Adrenal gland (tissue), 5 donors: ENCODE measurements around the gene PPP2R5E.

ENCODE experiments used
- CTCF ChIP-seq, 6 experiments: fragments of 450-650 bp in 4 of 6; fragments of 200-600 bp in 2 of 6; sonication (generic) in 1 of 6; IDR thresholded peaks; 1 replicate in 5 of 6; 2 replicates in 1 of 6; pipeline versions ENCODE4 v1.5.1 to v1.8.0; 2016 to 2021; ENCODE audit warnings: antibody characterized with exemption in 6 of 6, mild to moderate bottlenecking in 2 of 6, moderate library complexity in 1 of 6
- POLR2A ChIP-seq, 2 donors: fragments of 450-650 bp; IDR thresholded peaks; one replicate each; pipeline ENCODE4 v1.6.1; 2017; ENCODE audit warnings: antibody characterized with exemption in 2 of 2, mild to moderate bottlenecking in 2 of 2, moderate library complexity in 1 of 2
- donor health status: DM: no; HTN: no; CAD: no.

GRCh38 chr14:63496837-63497400 is 46.3 kb downstream of the PPP2R5E start:
- TF ChIP-seq CTCF (IDR thresholded peaks at IDR 0.05) (no peak), POLR2A (IDR thresholded peaks at IDR 0.05) (no peak)
